Measurements from ENCODE around the gene LNPEP.

- no peak for TF ChIP-seq CTCF (conservative IDR thresholded peaks at IDR 0.05; ENCODE audit: low read length)
- TF ChIP-seq EZH2phosphoT487 (IDR thresholded peaks at IDR 0.05; ENCODE audit: borderline replicate concordance, low read depth, low read length), result no peak
These were observed 6.8 kb upstream of the LNPEP start for GRCh38 chr5:96928931-96929708.

Data from OCI-LY7 (cell line).